ENCODE data around the gene GGT6. TPM values are rescaled to one million over a fixed set of nuclear protein-coding genes. Genes with fewer than 3 reads are reported as not detected.

GGT6 gene
- total RNA-seq, 2 experiments from 2014 or later = not detected

- Mint-ChIP-seq H3K27me3 (no peaks in the 10 kb centered on the region), H3K4me3 (no peak overlapping the region), H3K27ac (no peak overlapping the region), H3K4me1 (ENCODE audit: low read depth) (no peaks in the 10 kb centered on the region), H3K9me3 (no peaks in the 10 kb centered on the region), H3K36me3 (no peaks in the 10 kb centered on the region)
- intact Hi-C loops (cut with micrococcal nuclease) = no loop called here
- CTCF ChIA-PET = interaction anchor here (0.6 kb wide), 1 partner anchor 34 kb away, joined by 3 read pairs; no protein-coding TSS in a partner anchor
- POLR2A ChIA-PET = no interaction called here
- DNase-seq = no peak
These were observed 40.1 kb downstream of the GGT6 start for GRCh38 chr17:4520060-4520893.

- ChIA-PET POLR2A (no interaction called here), CTCF (interaction anchor here (0.6 kb wide), 1 partner anchor 33 kb away, joined by 3 read pairs; no protein-coding TSS in a partner anchor)
- intact Hi-C loops (cut with micrococcal nuclease) = no loop called here
- Mint-ChIP-seq H3K36me3 (no peaks in the 10 kb centered on the region), H3K9me3 (no peaks in the 10 kb centered on the region), H3K4me1 (ENCODE audit: low read depth) (no peaks in the 10 kb centered on the region), H3K27ac (no peak overlapping the region), H3K27me3 (no peaks in the 10 kb centered on the region), H3K4me3 (no peak overlapping the region)
- DNase-seq = no peak
These were observed 41.0 kb downstream of the GGT6 start for GRCh38 chr17:4519361-4519788.

GRCh38 chr17:4518901-4519300 lies 41.5 kb downstream of the GGT6 start:
- CTCF ChIA-PET = interaction anchor here (0.6 kb wide), 1 partner anchor 586 kb away, joined by 3 read pairs; no protein-coding TSS in a partner anchor
- Mint-ChIP-seq H3K36me3 (no peaks in the 10 kb centered on the region), H3K9me3 (no peaks in the 10 kb centered on the region), H3K4me1 (ENCODE audit: low read depth) (no peaks in the 10 kb centered on the region), H3K27ac (no peak overlapping the region), H3K4me3 (no peak overlapping the region), H3K27me3 (no peaks in the 10 kb centered on the region)
- intact Hi-C loops (cut with micrococcal nuclease) = no loop called here
- POLR2A ChIA-PET = no interaction called here
- no peak for DNase-seq

- no peaks in the 10 kb centered on the region for H3K9me3 Mint-ChIP-seq
- no peak overlapping the region for H3K4me3 Mint-ChIP-seq
- intact Hi-C loops (cut with micrococcal nuclease) = no loop called here
- POLR2A ChIA-PET = no interaction called here
- CTCF ChIA-PET = interaction anchor here (0.7 to 1.4 kb wide), 2 partner anchors 104 to 653 kb away, joined by 3 to 5 read pairs; no protein-coding TSS in a partner anchor
- no peaks in the 10 kb centered on the region for H3K27me3 Mint-ChIP-seq
- H3K36me3 Mint-ChIP-seq = no peaks in the 10 kb centered on the region
- no peak for DNase-seq
- H3K4me1 Mint-ChIP-seq (ENCODE audit: low read depth) = no peaks in the 10 kb centered on the region
- H3K27ac Mint-ChIP-seq = no peak overlapping the region
These were observed 43.6 kb downstream of the GGT6 start for GRCh38 chr17:4516735-4517134.

- no peaks in the 10 kb centered on the region for H3K27me3 Mint-ChIP-seq
- DNase-seq = no peak
- H3K36me3 Mint-ChIP-seq = no peaks in the 10 kb centered on the region
- no peaks in the 10 kb centered on the region for H3K9me3 Mint-ChIP-seq
- no peaks in the 10 kb centered on the region for H3K4me1 Mint-ChIP-seq (ENCODE audit: low read depth)
- no peak overlapping the region for H3K27ac Mint-ChIP-seq
- intact Hi-C loops (cut with micrococcal nuclease) = no loop called here
- ChIA-PET CTCF (no interaction called here), POLR2A (interaction anchor here (0.6 kb wide), 1 partner anchor 107 kb away, joined by 3 read pairs; no protein-coding TSS in a partner anchor)
- H3K4me3 Mint-ChIP-seq = no peak overlapping the region
These were observed 44.9 kb downstream of the GGT6 start for GRCh38 chr17:4515501-4515900.

- POLR2A ChIA-PET = no interaction called here
- intact Hi-C loops (cut with micrococcal nuclease) = no loop called here
- no peaks in the 10 kb centered on the region for H3K36me3 Mint-ChIP-seq
- H3K4me3 Mint-ChIP-seq = no peak overlapping the region
- H3K9me3 Mint-ChIP-seq = no peaks in the 10 kb centered on the region
- no peak for DNase-seq
- H3K27me3 Mint-ChIP-seq = no peaks in the 10 kb centered on the region
- no peak overlapping the region for H3K27ac Mint-ChIP-seq
- H3K4me1 Mint-ChIP-seq (ENCODE audit: low read depth) = peaks cover under 1% of the 10 kb centered on the region
- CTCF ChIA-PET = no interaction called here
These were observed 45.6 kb downstream of the GGT6 start for GRCh38 chr17:4514779-4515178.

GRCh38 chr17:4514206-4514605 lies 46.2 kb downstream of the GGT6 start:
- no peaks in the 10 kb centered on the region for H3K36me3 Mint-ChIP-seq
- H3K27ac Mint-ChIP-seq = no peak overlapping the region
- ChIA-PET CTCF (no interaction called here), POLR2A (no interaction called here)
- no peaks in the 10 kb centered on the region for H3K9me3 Mint-ChIP-seq
- no peak for DNase-seq
- no peaks in the 10 kb centered on the region for H3K27me3 Mint-ChIP-seq
- intact Hi-C loops (cut with micrococcal nuclease) = no loop called here
- peaks cover 6% of the 10 kb centered on the region for H3K4me1 Mint-ChIP-seq (ENCODE audit: low read depth)
- no peak overlapping the region for H3K4me3 Mint-ChIP-seq

- ChIA-PET CTCF (no interaction called here), POLR2A (no interaction called here)
- no peaks in the 10 kb centered on the region for H3K36me3 Mint-ChIP-seq
- no peak overlapping the region for H3K4me3 Mint-ChIP-seq
- intact Hi-C loops (cut with micrococcal nuclease) = no loop called here
- H3K9me3 Mint-ChIP-seq = no peaks in the 10 kb centered on the region
- H3K4me1 Mint-ChIP-seq (ENCODE audit: low read depth) = peaks cover 12% of the 10 kb centered on the region
- H3K27ac Mint-ChIP-seq = no peak overlapping the region
- no peak for DNase-seq
- no peaks in the 10 kb centered on the region for H3K27me3 Mint-ChIP-seq
These were observed 47.0 kb downstream of the GGT6 start for GRCh38 chr17:4513113-4514032.

- intact Hi-C loops (cut with micrococcal nuclease) = no loop called here
- H3K4me3 Mint-ChIP-seq = no peak overlapping the region
- peaks cover 1% of the 10 kb centered on the region for H3K27me3 Mint-ChIP-seq
- peaks cover 12% of the 10 kb centered on the region for H3K4me1 Mint-ChIP-seq (ENCODE audit: low read depth)
- ChIA-PET CTCF (no interaction called here), POLR2A (no interaction called here)
- no peaks in the 10 kb centered on the region for H3K36me3 Mint-ChIP-seq
- DNase-seq = no peak
- H3K27ac Mint-ChIP-seq = no peak overlapping the region
- no peaks in the 10 kb centered on the region for H3K9me3 Mint-ChIP-seq
These were observed 47.9 kb downstream of the GGT6 start for GRCh38 chr17:4512156-4513112.

GRCh38 chr17:4511199-4511932 lies 49.0 kb downstream of the GGT6 start:
- no peaks in the 10 kb centered on the region for H3K9me3 Mint-ChIP-seq
- intact Hi-C loops (cut with micrococcal nuclease) = no loop called here
- H3K27me3 Mint-ChIP-seq = peaks cover 2% of the 10 kb centered on the region
- ChIA-PET POLR2A (no interaction called here), CTCF (no interaction called here)
- H3K36me3 Mint-ChIP-seq = no peaks in the 10 kb centered on the region
- H3K27ac Mint-ChIP-seq = peak overlapping the region; percentile 23
- peaks cover 12% of the 10 kb centered on the region for H3K4me1 Mint-ChIP-seq (ENCODE audit: low read depth)
- H3K4me3 Mint-ChIP-seq = no peak overlapping the region
- no peak for DNase-seq

GRCh38 chr17:4510618-4510941 lies 49.8 kb downstream of the GGT6 start:
- Mint-ChIP-seq H3K4me3 (no peak overlapping the region), H3K27me3 (peaks cover 2% of the 10 kb centered on the region), H3K9me3 (no peaks in the 10 kb centered on the region), H3K36me3 (no peaks in the 10 kb centered on the region), H3K27ac (no peak overlapping the region), H3K4me1 (ENCODE audit: low read depth) (peaks cover 12% of the 10 kb centered on the region)
- intact Hi-C loops (cut with micrococcal nuclease) = no loop called here
- ChIA-PET POLR2A (no interaction called here), CTCF (no interaction called here)
- no peak for DNase-seq

Data from activated CD4-positive, alpha-beta memory T cell treated with anti-CD3 and anti-CD28 coated beads for 36 hours (primary cell).